H1 (cell line): ENCODE results near the gene PIEZO1. TPM values are rescaled to one million over a fixed set of nuclear protein-coding genes. Genes with fewer than 3 reads are reported as not detected.

Source experiments
- BRCA1 ChIP-seq: IDR thresholded peaks from 2 replicates; pipeline ENCODE4 v1.6.1; 2012; ENCODE audit warnings: low read depth, low read length, improper control_type of control experiment
- CBX5 ChIP-seq: fragments of 300-800, 300-1000 bp; sonication (generic); IDR thresholded peaks from 2 replicates; pipeline ENCODE4 v1.7.1; 2016; ENCODE audit warnings: antibody characterized with exemption, low read length, low read depth
- GABPA ChIP-seq: IDR thresholded peaks from 2 replicates; pipeline ENCODE4 v1.6.1; 2011; ENCODE audit warnings: mild to moderate bottlenecking, low read length, moderate library complexity, borderline replicate concordance; ENCODE audit not compliant: insufficient read depth
- RAD21 ChIP-seq, 2 experiments: IDR thresholded peaks in 1 of 2; conservative IDR thresholded peaks in 1 of 2; 2 replicates each; pipeline ENCODE4 v1.6.1; 2011; ENCODE audit warnings: low read depth in 2 of 2, low read length in 2 of 2, improper control_type of control experiment in 1 of 2, inconsistent platforms in 1 of 2, mild to moderate bottlenecking in 1 of 2, moderate library complexity in 1 of 2
- RFX5 ChIP-seq: IDR thresholded peaks from 2 replicates; pipeline ENCODE4 v1.6.1; 2011; ENCODE audit warnings: low read depth, low read length, improper control_type of control experiment, borderline replicate concordance
- YY1 ChIP-seq: IDR thresholded peaks from 2 replicates; pipeline ENCODE4 v1.6.1; 2011; ENCODE audit warnings: low read depth, mild to moderate bottlenecking, low read length
- ZNF274 ChIP-seq: IDR thresholded peaks from 2 replicates; pipeline ENCODE4 v1.7.0; 2012; ENCODE audit warnings: low read length, borderline replicate concordance; ENCODE audit errors: extremely low read depth
- polyA plus RNA-seq, 7 experiments: library from polyadenylated mRNA; depleted of rRNA in 3 of 7; stranded (reverse) in 5 of 7; unstranded in 2 of 7; fragments of >200 nt in 5 of 7; fragments of 200-250 nt in 2 of 7; gene quantifications; 1 replicate in 5 of 7; 2 replicates in 1 of 7; 4 replicates in 1 of 7; pipeline versions ENCODE4 v1.2.1 to v1.2.3, GENCODE V29; 2011 to 2013; ENCODE audit warnings: missing spikeins in 2 of 7, mixed read lengths in 2 of 7
- total RNA-seq: library from RNA; stranded (reverse); fragmentation: NEBNext Ultra II Directional; extraction: Animal tissue kit (Norgen Biotek cat#: 25700); gene quantifications from 2 replicates; pipeline ENCODE4 v1.2.1, GENCODE V29; 2021

Gene PIEZO1
- total and polyA plus RNA-seq, 2 of the 8 experiments (the other 6 are each of a cell fraction or from before 2014, with no cell fraction given) = 42.3 to 67.5 TPM

- no peak for TF ChIP-seq RAD21 (IDR thresholded peaks at IDR 0.05 in 1 of 2, conservative IDR thresholded peaks at IDR 0.05 in 1 of 2; ENCODE audit: low read depth in 2 of 2, low read length in 2 of 2)
- TF ChIP-seq BRCA1 = no peak
- no peak for TF ChIP-seq GABPA
- no peak for TF ChIP-seq RFX5
- TF ChIP-seq ZNF274 = no peak
- TF ChIP-seq YY1 = no peak
- TF ChIP-seq CBX5 = no peak
- TF ChIP-seq, all 59 proteins: peak for 0
Measured at GRCh38 chr16:88678224-88678979, 106.6 kb downstream of the PIEZO1 start (continued).
